Suprapubic skin (tissue), 3 donors: Measurements from ENCODE around the gene USP19.

Source experiments
- POLR2A ChIP-seq, 2 donors: fragments of 450-650 bp; IDR thresholded peaks; one replicate each; pipeline ENCODE4 v1.6.1; 2017; ENCODE audit warnings: antibody characterized with exemption in 2 of 2, mild to moderate bottlenecking in 2 of 2, moderate library complexity in 2 of 2
- TF ChIP-seq, protein P1 (sequence below), 2 donors: fragments of 200-600 bp in 1 of 2; fragments of 450-650 bp in 1 of 2; sonication (generic) in 1 of 2; IDR thresholded peaks; one replicate each; pipeline ENCODE4 v1.5.1; 2016 to 2019; ENCODE audit warnings: antibody characterized with exemption in 2 of 2, mild to moderate bottlenecking in 1 of 2, moderate library complexity in 1 of 2

DNA sequence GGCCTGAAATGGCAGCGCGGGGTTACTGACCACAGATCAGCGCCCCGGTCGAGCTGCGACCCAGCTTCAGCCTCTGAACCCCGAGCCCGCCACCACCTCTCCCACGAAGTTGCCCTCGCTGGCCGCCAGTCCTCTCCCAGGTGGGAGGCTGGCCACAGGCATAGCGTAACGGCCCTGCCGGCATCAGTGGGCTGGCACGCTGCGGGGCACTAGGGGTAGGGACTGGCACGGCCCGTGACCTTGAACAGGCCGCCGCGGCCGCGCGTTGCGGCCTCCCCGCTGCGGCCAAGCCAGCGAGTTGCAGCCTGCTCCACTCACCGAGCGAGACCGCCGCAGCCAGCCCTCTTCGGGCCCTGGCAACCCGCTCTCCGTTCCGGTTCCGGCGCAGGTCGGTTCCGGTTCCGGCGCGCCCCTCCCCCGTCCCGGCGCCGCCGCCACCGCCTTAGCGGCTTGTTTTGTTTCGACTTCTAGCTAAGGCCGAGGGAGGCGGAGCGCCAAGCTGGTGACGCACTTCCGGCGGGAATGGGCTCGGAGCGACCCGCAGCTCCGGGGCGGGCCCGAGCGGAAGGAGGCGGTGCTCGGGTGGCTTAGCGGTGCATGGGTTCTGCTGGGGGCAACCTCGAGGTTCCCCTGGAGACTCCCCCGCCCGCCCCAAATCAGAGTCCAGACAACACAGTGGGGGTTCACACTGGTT, at the start of gene USP19:
- TF ChIP-seq POLR2A (IDR thresholded peaks at IDR 0.05), result peak; percentile 50 to 77
- TF ChIP-seq, protein P1, sequence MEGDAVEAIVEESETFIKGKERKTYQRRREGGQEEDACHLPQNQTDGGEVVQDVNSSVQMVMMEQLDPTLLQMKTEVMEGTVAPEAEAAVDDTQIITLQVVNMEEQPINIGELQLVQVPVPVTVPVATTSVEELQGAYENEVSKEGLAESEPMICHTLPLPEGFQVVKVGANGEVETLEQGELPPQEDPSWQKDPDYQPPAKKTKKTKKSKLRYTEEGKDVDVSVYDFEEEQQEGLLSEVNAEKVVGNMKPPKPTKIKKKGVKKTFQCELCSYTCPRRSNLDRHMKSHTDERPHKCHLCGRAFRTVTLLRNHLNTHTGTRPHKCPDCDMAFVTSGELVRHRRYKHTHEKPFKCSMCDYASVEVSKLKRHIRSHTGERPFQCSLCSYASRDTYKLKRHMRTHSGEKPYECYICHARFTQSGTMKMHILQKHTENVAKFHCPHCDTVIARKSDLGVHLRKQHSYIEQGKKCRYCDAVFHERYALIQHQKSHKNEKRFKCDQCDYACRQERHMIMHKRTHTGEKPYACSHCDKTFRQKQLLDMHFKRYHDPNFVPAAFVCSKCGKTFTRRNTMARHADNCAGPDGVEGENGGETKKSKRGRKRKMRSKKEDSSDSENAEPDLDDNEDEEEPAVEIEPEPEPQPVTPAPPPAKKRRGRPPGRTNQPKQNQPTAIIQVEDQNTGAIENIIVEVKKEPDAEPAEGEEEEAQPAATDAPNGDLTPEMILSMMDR (IDR thresholded peaks at IDR 0.05), result no peak
